Measurements from ENCODE around the gene VSTM2B.
"Not testable (repeated sequence)": the region's sequence is repeated elsewhere in the genome, so short reads cannot be mapped to it uniquely, and the experiment has no call there.

Gene VSTM2B

GRCh38 chr19:29530540-29531457, 5.0 kb downstream of the VSTM2B start:
- no peak for DNase-seq (ENCODE audit: low spot score)

- DNase-seq (ENCODE audit: low spot score) = no peak
These were observed 5.7 kb downstream of the VSTM2B start for GRCh38 chr19:29531458-29532025.

GRCh38 chr19:29532097-29532496, 6.3 kb downstream of the VSTM2B start:
- DNase-seq (ENCODE audit: low spot score) = no peak

- DNase-seq (ENCODE audit: low spot score) = no peak
These were observed 7.2 kb downstream of the VSTM2B start for GRCh38 chr19:29532956-29533355.

GRCh38 chr19:29533578-29534544, 8.1 kb downstream of the VSTM2B start:
- DNase-seq (ENCODE audit: low spot score) = no peak

GRCh38 chr19:29535214-29535831, 9.5 kb downstream of the VSTM2B start:
- no peak for DNase-seq (ENCODE audit: low spot score)

- DNase-seq (ENCODE audit: low spot score) = no peak
These were observed 10.3 kb downstream of the VSTM2B start for GRCh38 chr19:29535984-29536508.

GRCh38 chr19:29537181-29537580, 11.4 kb downstream of the VSTM2B start:
- no peak for DNase-seq (ENCODE audit: low spot score)

- DNase-seq (ENCODE audit: low spot score) = no peak
These were observed 11.8 kb downstream of the VSTM2B start for GRCh38 chr19:29537601-29538000.

GRCh38 chr19:29538146-29538545, 12.4 kb downstream of the VSTM2B start:
- DNase-seq (ENCODE audit: low spot score) = no peak

- DNase-seq (ENCODE audit: low spot score) = no peak
These were observed 12.9 kb downstream of the VSTM2B start for GRCh38 chr19:29538651-29539050.

GRCh38 chr19:29539131-29539530, 13.3 kb downstream of the VSTM2B start:
- no peak for DNase-seq (ENCODE audit: low spot score)

GRCh38 chr19:29539670-29540069, 13.9 kb downstream of the VSTM2B start:
- no peak for DNase-seq (ENCODE audit: low spot score)

GRCh38 chr19:29540114-29540513, 14.3 kb downstream of the VSTM2B start:
- no peak for DNase-seq (ENCODE audit: low spot score)

GRCh38 chr19:29541473-29542253, 15.9 kb downstream of the VSTM2B start:
- DNase-seq (ENCODE audit: low spot score) = no peak

- DNase-seq (ENCODE audit: low spot score) = no peak
These were observed 16.5 kb downstream of the VSTM2B start for GRCh38 chr19:29542327-29542726.

- DNase-seq (ENCODE audit: low spot score) = no peak
These were observed 17.0 kb downstream of the VSTM2B start for GRCh38 chr19:29542776-29543175.

- DNase-seq (ENCODE audit: low spot score) = no peak
These were observed 17.6 kb downstream of the VSTM2B start for GRCh38 chr19:29543381-29543780.

- DNase-seq (ENCODE audit: low spot score) = no peak
These were observed 19.0 kb downstream of the VSTM2B start for GRCh38 chr19:29544656-29545360.

- not testable (repeated sequence) for DNase-seq (ENCODE audit: low spot score)
These were observed 19.7 kb downstream of the VSTM2B start for GRCh38 chr19:29545447-29545846.
